ENCODE measurements around the gene OIP5. TPM values are rescaled to one million over a fixed set of nuclear protein-coding genes. Genes with fewer than 3 reads are reported as not detected.

The OIP5 gene
- total RNA-seq, result 1.1 and 4.7 TPM in 2 replicates

GRCh38 chr15:41332194-41333025, at the start of gene OIP5, which contains the start of gene NUSAP1:
OIP5 (minus strand) TSS chr15:41332591; CDS start chr15:41332561, 30 bp downstream.
NUSAP1 (plus strand) TSS chr15:41332881; CDS start chr15:41332958, 77 bp downstream.

Other genes starting within 250 kb of the OIP5 start
- gene INO80, start 216.3 kb downstream of the OIP5 start, total RNA-seq, result 12.6 and 26.0 TPM in 2 replicates
- gene EXD1, start 101.8 kb downstream of the OIP5 start, total RNA-seq, result not detected in 2 replicates
- 116 and 173 TPM in 2 replicates for gene CHP1, start 101.3 kb downstream of the OIP5 start, total RNA-seq
- 18.1 and 20.9 TPM in 2 replicates for gene NUSAP1, start 290 bp upstream of the OIP5 start, total RNA-seq
- gene NDUFAF1, start 69.9 kb upstream of the OIP5 start, total RNA-seq, result 14.8 and 20.6 TPM in 2 replicates
- gene RTF1, start 84.5 kb upstream of the OIP5 start, total RNA-seq, result 13.5 and 14.9 TPM in 2 replicates
- gene ITPKA, start 161.3 kb upstream of the OIP5 start, total RNA-seq, result 0.49 TPM in 1 of 2 replicates, not detected in the other
- 0.32 TPM in 1 of 2 replicates, not detected in the other for gene LTK, start 181.2 kb upstream of the OIP5 start, total RNA-seq
- 10.7 and 12.3 TPM in 2 replicates for gene RPAP1, start 211.7 kb upstream of the OIP5 start, total RNA-seq
- 8.8 and 15.7 TPM in 2 replicates for gene TYRO3, start 226.6 kb upstream of the OIP5 start, total RNA-seq